Osteocyte (in vitro differentiated cells): Measurements from ENCODE around the gene TRIM28. TPM values are rescaled to one million over a fixed set of nuclear protein-coding genes. Genes with fewer than 3 reads are reported as not detected.

Experiments
- DNase-seq: peaks from one replicate; pipeline ENCODE4 v3.0.0; 2021; ENCODE audit warnings: mixed read lengths; ENCODE audit not compliant: unreplicated experiment; ENCODE audit errors: extremely low spot score
- H3K27ac Mint-ChIP-seq: one replicate; pipeline ENCODE4 v1.8.0; 2021; ENCODE audit warnings: mild to moderate bottlenecking, mixed read lengths; ENCODE audit not compliant: unreplicated experiment
- H3K27me3 Mint-ChIP-seq: one replicate; pipeline ENCODE4 v1.8.0; 2021; ENCODE audit warnings: mixed read lengths; ENCODE audit not compliant: unreplicated experiment
- H3K36me3 Mint-ChIP-seq: one replicate; pipeline ENCODE4 v1.8.0; 2021; ENCODE audit warnings: mixed read lengths; ENCODE audit not compliant: unreplicated experiment
- H3K4me1 Mint-ChIP-seq: one replicate; pipeline ENCODE4 v1.8.0; 2021; ENCODE audit warnings: mixed read lengths; ENCODE audit not compliant: unreplicated experiment
- H3K4me3 Mint-ChIP-seq: one replicate; pipeline ENCODE4 v1.8.0; 2021; ENCODE audit warnings: mild to moderate bottlenecking, moderate library complexity, mixed read lengths; ENCODE audit not compliant: unreplicated experiment
- H3K9me3 Mint-ChIP-seq: one replicate; pipeline ENCODE4 v1.8.0; 2021; ENCODE audit warnings: mixed read lengths; ENCODE audit not compliant: unreplicated experiment
- CTCF ChIP-seq: fragments of 200-600 bp; sonication (generic); IDR thresholded peaks from 2 replicates; pipeline ENCODE4 v1.5.0; 2021; ENCODE audit warnings: antibody characterized with exemption, mild to moderate bottlenecking, moderate library complexity
- total RNA-seq: library from RNA; stranded (reverse); gene quantifications from 2 replicates; pipeline ENCODE4 v1.2.1, GENCODE V29; 2021

TRIM28 gene
- total RNA-seq, 1 donor from 2014 or later, result 354 TPM

- Mint-ChIP-seq H3K9me3 (no peaks in the 10 kb centered on the region), H3K4me1 (peaks cover 26% of the 10 kb centered on the region), H3K27me3 (no peaks in the 10 kb centered on the region), H3K27ac (peak overlapping the region; percentile 99), H3K4me3 (no peak overlapping the region), H3K36me3 (peaks cover 7% of the 10 kb centered on the region)
- DNase-seq, result no peak
- TF ChIP-seq CTCF, result no peak
Observed at GRCh38 chr19:58560921-58561320, 17.1 kb downstream of the TRIM28 start.

- Mint-ChIP-seq H3K9me3 (no peaks in the 10 kb centered on the region), H3K27me3 (no peaks in the 10 kb centered on the region), H3K4me3 (no peak overlapping the region), H3K27ac (no peak overlapping the region), H3K36me3 (peaks cover 2% of the 10 kb centered on the region), H3K4me1 (peaks cover 20% of the 10 kb centered on the region)
- TF ChIP-seq CTCF, result no peak
- DNase-seq, result no peak
Observed at GRCh38 chr19:58561373-58562121, 17.7 kb downstream of the TRIM28 start.

- no peaks in the 10 kb centered on the region for H3K27me3 Mint-ChIP-seq
- DNase-seq, result no peak
- H3K4me3 Mint-ChIP-seq, result no peak overlapping the region
- H3K36me3 Mint-ChIP-seq, result no peaks in the 10 kb centered on the region
- no peak overlapping the region for H3K27ac Mint-ChIP-seq
- TF ChIP-seq CTCF, result no peak
- peaks cover 12% of the 10 kb centered on the region for H3K4me1 Mint-ChIP-seq
- no peaks in the 10 kb centered on the region for H3K9me3 Mint-ChIP-seq
Observed at GRCh38 chr19:58562122-58563033, 18.5 kb downstream of the TRIM28 start.

GRCh38 chr19:58563034-58563573, 19.2 kb downstream of the TRIM28 start:
- no peak for DNase-seq
- peaks cover 8% of the 10 kb centered on the region for H3K4me1 Mint-ChIP-seq
- H3K4me3 Mint-ChIP-seq, result no peak overlapping the region
- H3K27ac Mint-ChIP-seq, result no peak overlapping the region
- no peaks in the 10 kb centered on the region for H3K27me3 Mint-ChIP-seq
- no peaks in the 10 kb centered on the region for H3K9me3 Mint-ChIP-seq
- H3K36me3 Mint-ChIP-seq, result no peaks in the 10 kb centered on the region
- TF ChIP-seq CTCF, result no peak

- Mint-ChIP-seq H3K9me3 (no peaks in the 10 kb centered on the region), H3K27ac (peak overlapping the region; percentile 38), H3K36me3 (no peaks in the 10 kb centered on the region), H3K27me3 (no peaks in the 10 kb centered on the region), H3K4me3 (no peak overlapping the region), H3K4me1 (peaks cover 8% of the 10 kb centered on the region)
- no peak for DNase-seq
- TF ChIP-seq CTCF, result no peak
Observed at GRCh38 chr19:58563823-58564222, 20.0 kb downstream of the TRIM28 start.
